Measurements from ENCODE around the gene HPS4. TPM values are rescaled to one million over a fixed set of nuclear protein-coding genes. Genes with fewer than 3 reads are reported as not detected.
"Not testable (repeated sequence)": the region's sequence is repeated elsewhere in the genome, so short reads cannot be mapped to it uniquely, and the experiment has no call there.

HPS4 gene
- 22.6 and 24.1 TPM in 2 replicates for polyA plus RNA-seq (2013)

- Histone ChIP-seq H3K14ac (ENCODE audit: low read length) (peak within 1 kb of the TSS; percentile 88), H3K9ac (ENCODE audit: low read length) (peak within 1 kb of the TSS; percentile 96), H2BK5ac (ENCODE audit: low read depth, low read length, poor library complexity) (peak within 1 kb of the TSS; percentile 97), H4K8ac (ENCODE audit: low read depth, low read length) (peak within 1 kb of the TSS; percentile 98), H3K4me2 (ENCODE audit: low read length) (peak within 1 kb of the TSS; percentile 84), H4K91ac (ENCODE audit: low read depth, low read length) (peak within 1 kb of the TSS; percentile 98), H3K18ac (ENCODE audit: low read length) (peak within 1 kb of the TSS; percentile 99), H3K4me3 (ENCODE audit: low read depth, low read length) (peak within 1 kb of the TSS; percentile 78), H2AFZ (ENCODE audit: insufficient read depth, low read length, poor library complexity) (peak within 1 kb of the TSS; percentile 82), H3K4ac (ENCODE audit: low read depth, low read length) (peak within 1 kb of the TSS; percentile 91), H2BK12ac (ENCODE audit: low read length) (no peak within 1 kb of the TSS), H3K36me3 (ENCODE audit: control insufficient read depth in 1 of 2, insufficient read depth in 2 of 2, low read length in 2 of 2) (peaks cover 5 to 21% of the 10 kb centered on the region in 2 experiments), H3K27me3 (ENCODE audit: insufficient read depth, low read length) (no peaks in the 10 kb centered on the region), H3K79me2 (ENCODE audit: control insufficient read depth, insufficient read depth, low read length, poor library complexity) (peaks cover 7% of the 10 kb centered on the region), H3K79me1 (ENCODE audit: low read length) (peaks cover 9% of the 10 kb centered on the region), H3K23ac (ENCODE audit: low read length) (no peak within 1 kb of the TSS), H2AK5ac (ENCODE audit: low read length) (peak within 1 kb of the TSS; percentile 96), H3K9me3 (ENCODE audit: insufficient read depth, low read depth, low read length) (no peaks in the 10 kb centered on the region), H3K27ac (ENCODE audit: low read depth, low read length) (peak within 1 kb of the TSS; percentile 96), H4K12ac (ENCODE audit: low read depth, low read length) (peak within 1 kb of the TSS; percentile 93), H3K4me1 (ENCODE audit: control insufficient read depth in 1 of 2, insufficient read depth in 2 of 2, low read length in 2 of 2) (peaks cover 7 to 17% of the 10 kb centered on the region in 2 experiments), H2BK120ac (ENCODE audit: insufficient read depth, low read length, poor library complexity) (peak within 1 kb of the TSS; percentile 92)
- peak; percentile 92 to 96 for DNase-seq
- WGBS (ENCODE audit: extremely low coverage, insufficient coverage, insufficient read length), result no CpG with 5 or more reads among the region's 85 CpGs
Measured at GRCh38 chr22:26483439-26484359, at the start of gene HPS4, which contains the start of gene SRRD. HPS4 (minus strand) TSS chr22:26483783; CDS start chr22:26481762, 2,021 bp downstream. SRRD (plus strand) TSS chr22:26483877; CDS start chr22:26483891, 14 bp downstream.

GRCh38 chr22:26529345-26529744 is 45.8 kb upstream of the HPS4 start:
- Histone ChIP-seq H3K9ac (ENCODE audit: low read length) (no peak overlapping the region), H3K4ac (ENCODE audit: low read depth, low read length) (no peak overlapping the region), H2AK5ac (ENCODE audit: low read length) (no peak overlapping the region), H2BK120ac (ENCODE audit: insufficient read depth, low read length, poor library complexity) (no peak overlapping the region), H3K27ac (ENCODE audit: low read depth, low read length) (no peak overlapping the region), H3K79me2 (ENCODE audit: control insufficient read depth, insufficient read depth, low read length, poor library complexity) (no peaks in the 10 kb centered on the region), H3K27me3 (ENCODE audit: insufficient read depth, low read length) (no peaks in the 10 kb centered on the region), H3K4me3 (ENCODE audit: low read depth, low read length) (no peak overlapping the region), H2BK5ac (ENCODE audit: low read depth, low read length, poor library complexity) (no peak overlapping the region), H4K8ac (ENCODE audit: low read depth, low read length) (no peak overlapping the region), H3K79me1 (ENCODE audit: low read length) (no peaks in the 10 kb centered on the region), H3K36me3 (ENCODE audit: control insufficient read depth in 1 of 2, insufficient read depth in 2 of 2, low read length in 2 of 2) (peaks cover 15 to 22% of the 10 kb centered on the region in 2 experiments), H3K9me3 (ENCODE audit: insufficient read depth, low read depth, low read length) (no peaks in the 10 kb centered on the region), H2AFZ (ENCODE audit: insufficient read depth, low read length, poor library complexity) (no peak overlapping the region), H3K14ac (ENCODE audit: low read length) (no peak overlapping the region), H3K4me2 (ENCODE audit: low read length) (no peak overlapping the region), H4K12ac (ENCODE audit: low read depth, low read length) (no peak overlapping the region), H3K18ac (ENCODE audit: low read length) (no peak overlapping the region), H3K23ac (ENCODE audit: low read length) (no peak overlapping the region), H4K91ac (ENCODE audit: low read depth, low read length) (no peak overlapping the region), H3K4me1 (ENCODE audit: control insufficient read depth in 1 of 2, insufficient read depth in 2 of 2, low read length in 2 of 2) (peaks cover 3% of the 10 kb centered on the region in 2 experiments), H2BK12ac (ENCODE audit: low read length) (no peak overlapping the region)
- peak in 1 of 2 donors; percentile 13 for DNase-seq
- no CpG with 5 or more reads among the region's 2 CpGs for WGBS (ENCODE audit: extremely low coverage, insufficient coverage, insufficient read length)

GRCh38 chr22:26528518-26528917 is 44.9 kb upstream of the HPS4 start:
- H2AK5ac ChIP-seq (ENCODE audit: low read length); H3K4ac ChIP-seq (ENCODE audit: low read depth, low read length); H3K9ac ChIP-seq (ENCODE audit: low read length); H3K27me3 ChIP-seq (ENCODE audit: insufficient read depth, low read length); H3K79me1 ChIP-seq (ENCODE audit: low read length); H3K79me2 ChIP-seq (ENCODE audit: control insufficient read depth, insufficient read depth, low read length, poor library complexity); H3K4me2 ChIP-seq (ENCODE audit: low read length); H4K12ac ChIP-seq (ENCODE audit: low read depth, low read length); H2AFZ ChIP-seq (ENCODE audit: insufficient read depth, low read length, poor library complexity); H2BK5ac ChIP-seq (ENCODE audit: low read depth, low read length, poor library complexity); DNase-seq; H3K23ac ChIP-seq (ENCODE audit: low read length); H3K4me1 ChIP-seq (ENCODE audit: control insufficient read depth in 1 of 2, insufficient read depth in 2 of 2, low read length in 2 of 2); H3K27ac ChIP-seq (ENCODE audit: low read depth, low read length); H3K18ac ChIP-seq (ENCODE audit: low read length); H4K91ac ChIP-seq (ENCODE audit: low read depth, low read length); H3K9me3 ChIP-seq (ENCODE audit: insufficient read depth, low read depth, low read length); H2BK12ac ChIP-seq (ENCODE audit: low read length); H4K8ac ChIP-seq (ENCODE audit: low read depth, low read length); H2BK120ac ChIP-seq (ENCODE audit: insufficient read depth, low read length, poor library complexity); H3K14ac ChIP-seq (ENCODE audit: low read length); H3K4me3 ChIP-seq (ENCODE audit: low read depth, low read length): not testable (repeated sequence)
- WGBS (ENCODE audit: extremely low coverage, insufficient coverage, insufficient read length), result no CpG with 5 or more reads among the region's 9 CpGs
- peaks cover 15 to 22% of the 10 kb centered on the region in 2 experiments for H3K36me3 ChIP-seq (ENCODE audit: control insufficient read depth in 1 of 2, insufficient read depth in 2 of 2, low read length in 2 of 2)

GRCh38 chr22:26527574-26528465 is 44.2 kb upstream of the HPS4 start:
- Histone ChIP-seq H3K4me3 (ENCODE audit: low read depth, low read length) (no peak overlapping the region), H3K79me1 (ENCODE audit: low read length) (no peaks in the 10 kb centered on the region), H3K79me2 (ENCODE audit: control insufficient read depth, insufficient read depth, low read length, poor library complexity) (no peaks in the 10 kb centered on the region), H4K12ac (ENCODE audit: low read depth, low read length) (no peak overlapping the region), H3K9me3 (ENCODE audit: insufficient read depth, low read depth, low read length) (no peaks in the 10 kb centered on the region), H4K8ac (ENCODE audit: low read depth, low read length) (no peak overlapping the region), H2AFZ (ENCODE audit: insufficient read depth, low read length, poor library complexity) (no peak overlapping the region), H2BK120ac (ENCODE audit: insufficient read depth, low read length, poor library complexity) (no peak overlapping the region), H4K91ac (ENCODE audit: low read depth, low read length) (no peak overlapping the region), H2AK5ac (ENCODE audit: low read length) (no peak overlapping the region), H3K4ac (ENCODE audit: low read depth, low read length) (no peak overlapping the region), H3K23ac (ENCODE audit: low read length) (no peak overlapping the region), H3K4me1 (ENCODE audit: control insufficient read depth in 1 of 2, insufficient read depth in 2 of 2, low read length in 2 of 2) (no peaks in the 10 kb centered on the region), H3K36me3 (ENCODE audit: control insufficient read depth in 1 of 2, insufficient read depth in 2 of 2, low read length in 2 of 2) (peaks cover 15 to 22% of the 10 kb centered on the region in 2 experiments), H2BK5ac (ENCODE audit: low read depth, low read length, poor library complexity) (no peak overlapping the region), H3K27ac (ENCODE audit: low read depth, low read length) (no peak overlapping the region), H3K9ac (ENCODE audit: low read length) (no peak overlapping the region), H3K18ac (ENCODE audit: low read length) (no peak overlapping the region), H3K4me2 (ENCODE audit: low read length) (no peak overlapping the region), H3K27me3 (ENCODE audit: insufficient read depth, low read length) (no peaks in the 10 kb centered on the region), H2BK12ac (ENCODE audit: low read length) (no peak overlapping the region), H3K14ac (ENCODE audit: low read length) (no peak overlapping the region)
- WGBS (ENCODE audit: extremely low coverage, insufficient coverage, insufficient read length), result no CpG with 5 or more reads among the region's 15 CpGs
- DNase-seq, result no peak
